Hepatocyte (in vitro differentiated cells): ENCODE measurements around the gene TMEM272. TPM values are rescaled to one million over a fixed set of nuclear protein-coding genes. Genes with fewer than 3 reads are reported as not detected.

Experiments used
- DNase-seq: peaks from one replicate; pipeline ENCODE4 v3.0.0-alpha.2; 2016; ENCODE audit warnings: low spot score
- H2AFZ ChIP-seq: fragments of 200-600 bp; sonication (generic); 2 replicates; pipeline ENCODE4 v1.6.0; 2016; ENCODE audit warnings: antibody characterized with exemption, mild to moderate bottlenecking
- H3K27ac ChIP-seq: fragments of 200-600 bp; sonication (generic); 2 replicates; pipeline ENCODE4 v1.5.1; 2016; ENCODE audit warnings: mild to moderate bottlenecking
- H3K27me3 ChIP-seq: fragments of 200-600 bp; sonication (generic); 2 replicates; pipeline ENCODE4 v1.6.1; 2016
- H3K36me3 ChIP-seq: fragments of 200-600 bp; sonication (generic); replicated peaks from 2 replicates; pipeline ENCODE4 v1.5.1; 2016; ENCODE audit warnings: low read depth; ENCODE audit not compliant: insufficient read depth
- H3K4me1 ChIP-seq: fragments of 200-600 bp; sonication (generic); 2 replicates; pipeline ENCODE4 v1.5.1; 2016; ENCODE audit warnings: mild to moderate bottlenecking, moderate library complexity; ENCODE audit not compliant: insufficient read depth
- H3K4me2 ChIP-seq: fragments of 200-600 bp; sonication (generic); 2 replicates; pipeline ENCODE4 v1.6.0; 2016
- H3K4me3 ChIP-seq: fragments of 200-600 bp; sonication (generic); 2 replicates; pipeline ENCODE4 v1.5.1; 2016; ENCODE audit warnings: mild to moderate bottlenecking
- H3K79me2 ChIP-seq: fragments of 200-600 bp; sonication (generic); 2 replicates; pipeline ENCODE4 v1.6.0; 2017; ENCODE audit warnings: mild to moderate bottlenecking
- H3K9me2 ChIP-seq: fragments of 200-600 bp; sonication (generic); replicated peaks from 2 replicates; pipeline ENCODE4 v1.6.0; 2017; ENCODE audit warnings: mild to moderate bottlenecking; ENCODE audit not compliant: insufficient read depth
- H3K9me3 ChIP-seq: fragments of 200-600 bp; sonication (generic); 2 replicates; pipeline ENCODE4 v1.5.1; 2016; ENCODE audit warnings: low read depth, mild to moderate bottlenecking
- H4K20me1 ChIP-seq: fragments of 200-600 bp; sonication (generic); 2 replicates; pipeline ENCODE4 v1.6.0; 2016; ENCODE audit warnings: mild to moderate bottlenecking; ENCODE audit not compliant: insufficient read depth, poor library complexity, severe bottlenecking
- CTCF ChIP-seq: fragments of 200-600 bp; sonication (generic); IDR thresholded peaks from 2 replicates; pipeline ENCODE4 v1.5.1; 2016; ENCODE audit warnings: antibody characterized with exemption, mild to moderate bottlenecking; ENCODE audit not compliant: poor library complexity
- EZH2 ChIP-seq: fragments of 200-600 bp; sonication (generic); IDR thresholded peaks from 2 replicates; pipeline ENCODE4 v1.6.1; 2016; ENCODE audit warnings: antibody characterized with exemption, mild to moderate bottlenecking, borderline replicate concordance
- EZH2phosphoT487 ChIP-seq: fragments of 200-600 bp; sonication (generic); IDR thresholded peaks from one replicate; pipeline ENCODE4 v1.6.1; 2018; ENCODE audit warnings: antibody characterized with exemption, mild to moderate bottlenecking, low read depth, moderate library complexity; ENCODE audit not compliant: unreplicated experiment, severe bottlenecking
- WGBS: methylation state at CpG from one replicate; pipeline ENCODE4 v1.1.6; 2016; ENCODE audit warnings: low lambda C conversion rate; ENCODE audit errors: missing lambda C conversion rate; 5-methylcytosine and 5-hydroxymethylcytosine counted together
- polyA plus RNA-seq: library from polyadenylated mRNA; unstranded; fragments of >200 nt; fragmentation: Nextera tagmentation; extraction: Ambion mirVana; gene quantifications from 2 replicates; pipeline ENCODE4 v1.2.1, GENCODE V29; 2016
- total RNA-seq: library from RNA; depleted of rRNA; stranded (reverse); fragments of >200 nt; gene quantifications from 2 replicates; pipeline ENCODE4 v1.2.3, GENCODE V29; 2014

Gene TMEM272
- total and polyA plus RNA-seq, 2 experiments from 2014 or later, result 0.20 to 0.23 TPM

GRCh38 chr13:51840917-51841316 lies 4.1 kb downstream of the TMEM272 start:
- Histone ChIP-seq H3K27me3 (no peaks in the 10 kb centered on the region), H3K4me3 (no peak overlapping the region), H3K79me2 (no peaks in the 10 kb centered on the region), H3K36me3 (no peaks in the 10 kb centered on the region), H3K4me2 (no peak overlapping the region), H3K27ac (no peak overlapping the region), H3K4me1 (peaks cover 14% of the 10 kb centered on the region), H3K9me2 (no peaks in the 10 kb centered on the region), H3K9me3 (no peaks in the 10 kb centered on the region), H2AFZ (no peak overlapping the region), H4K20me1 (no peaks in the 10 kb centered on the region)
- TF ChIP-seq CTCF (no peak), EZH2 (no peak), EZH2phosphoT487 (no peak)
- no peak for DNase-seq
- 81% methylated on average over 6 of the region's 6 CpGs for WGBS

DNA sequence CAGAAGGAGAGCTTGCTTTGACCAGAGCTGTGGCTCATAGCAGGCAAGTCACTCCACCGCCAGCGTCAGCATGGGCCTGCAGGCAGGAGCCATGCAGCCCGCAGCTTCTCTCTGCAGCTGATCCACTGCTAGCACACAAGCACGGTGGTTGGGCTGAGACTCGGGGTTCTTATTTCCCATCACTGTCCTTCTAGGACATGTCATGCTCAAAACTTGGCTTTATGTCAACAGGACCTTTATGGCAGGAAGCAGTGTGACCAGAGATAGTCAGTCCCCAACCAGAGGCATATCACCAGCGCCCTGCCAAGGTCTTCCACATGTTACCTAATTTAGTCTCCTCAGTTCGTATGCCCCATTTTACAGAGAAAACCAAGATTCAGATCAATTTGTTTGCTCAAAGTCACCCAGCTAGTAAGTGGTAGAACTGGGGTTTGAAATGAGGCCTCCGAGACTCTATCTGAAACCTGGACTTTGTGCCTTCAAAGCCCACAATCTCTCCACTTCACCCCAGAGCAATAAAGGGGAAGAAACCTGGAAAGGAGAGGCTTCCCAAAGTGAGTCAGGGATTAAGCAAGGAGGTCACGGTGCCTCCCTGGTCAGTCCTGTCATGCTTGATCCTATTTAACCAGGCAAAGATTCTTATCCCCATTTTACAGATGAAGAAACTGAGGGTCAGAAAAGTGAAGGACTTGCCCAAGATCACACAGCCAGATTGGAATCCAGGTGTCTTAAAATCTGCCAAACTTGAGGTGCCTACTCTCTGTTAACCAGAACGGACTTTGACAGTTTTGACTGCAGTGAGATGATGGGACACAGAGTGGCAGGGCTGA lies 5.1 kb downstream of the TMEM272 start:
- Histone ChIP-seq H3K27ac (peak overlapping the region; percentile 37), H2AFZ (no peak overlapping the region)
- DNase-seq, result no peak

DNA sequence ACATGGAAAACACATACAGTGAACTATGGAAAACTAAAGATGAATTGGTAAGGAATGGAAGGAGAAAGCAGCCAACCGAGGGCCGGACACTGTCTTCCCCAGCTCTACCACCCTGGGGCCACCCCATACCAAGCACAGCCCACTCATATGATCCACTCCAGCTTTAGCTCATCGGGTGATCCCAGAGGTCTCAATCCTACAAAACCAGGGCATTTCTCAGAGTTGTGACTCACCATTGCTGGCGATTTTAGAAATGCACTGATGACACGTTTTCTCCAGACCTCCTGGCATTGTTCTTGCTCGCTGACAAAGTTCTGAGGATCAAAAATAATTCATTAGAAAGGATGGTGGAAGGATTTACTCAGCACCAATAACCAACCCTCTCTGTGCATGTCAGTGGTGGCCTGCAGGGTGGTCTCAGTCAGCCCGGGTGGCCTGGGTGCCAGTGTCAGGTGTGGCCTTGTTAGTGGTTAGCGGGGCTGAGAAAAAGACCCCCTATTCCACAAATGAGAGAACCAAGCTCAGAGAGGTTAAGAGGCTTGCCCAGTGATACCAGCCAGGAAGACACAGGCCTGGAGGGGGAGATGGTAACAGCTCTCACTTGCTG lies 6.6 kb downstream of the TMEM272 start:
- no peaks in the 10 kb centered on the region for H3K9me2 ChIP-seq
- no peak for DNase-seq
- H3K79me2 ChIP-seq, result no peaks in the 10 kb centered on the region
- no peaks in the 10 kb centered on the region for H4K20me1 ChIP-seq
- TF ChIP-seq EZH2 (no peak), EZH2phosphoT487 (no peak), CTCF (no peak)
- no peaks in the 10 kb centered on the region for H3K27me3 ChIP-seq
- no peaks in the 10 kb centered on the region for H3K9me3 ChIP-seq
- H3K36me3 ChIP-seq, result no peaks in the 10 kb centered on the region
- H3K4me1 ChIP-seq, result peaks cover 4% of the 10 kb centered on the region
- H3K4me2 ChIP-seq, result no peak overlapping the region
- no peak overlapping the region for H3K27ac ChIP-seq
- 89% methylated on average over 8 of the region's 8 CpGs for WGBS
- H2AFZ ChIP-seq, result no peak overlapping the region
- H3K4me3 ChIP-seq, result no peak overlapping the region

More for the DNA sequence above, 5.1 kb downstream of the TMEM272 start:
- TF ChIP-seq CTCF (no peak), EZH2 (no peak), EZH2phosphoT487 (no peak)
- Histone ChIP-seq H3K9me2 (no peaks in the 10 kb centered on the region), H3K79me2 (no peaks in the 10 kb centered on the region), H3K4me2 (no peak overlapping the region), H3K4me3 (no peak overlapping the region), H3K36me3 (no peaks in the 10 kb centered on the region), H3K27me3 (no peaks in the 10 kb centered on the region), H4K20me1 (no peaks in the 10 kb centered on the region), H3K9me3 (no peaks in the 10 kb centered on the region), H3K4me1 (peaks cover 5% of the 10 kb centered on the region)
- WGBS, result 85% methylated on average over 10 of the region's 10 CpGs
